ENCODE data around the gene LIN37.

DNA sequence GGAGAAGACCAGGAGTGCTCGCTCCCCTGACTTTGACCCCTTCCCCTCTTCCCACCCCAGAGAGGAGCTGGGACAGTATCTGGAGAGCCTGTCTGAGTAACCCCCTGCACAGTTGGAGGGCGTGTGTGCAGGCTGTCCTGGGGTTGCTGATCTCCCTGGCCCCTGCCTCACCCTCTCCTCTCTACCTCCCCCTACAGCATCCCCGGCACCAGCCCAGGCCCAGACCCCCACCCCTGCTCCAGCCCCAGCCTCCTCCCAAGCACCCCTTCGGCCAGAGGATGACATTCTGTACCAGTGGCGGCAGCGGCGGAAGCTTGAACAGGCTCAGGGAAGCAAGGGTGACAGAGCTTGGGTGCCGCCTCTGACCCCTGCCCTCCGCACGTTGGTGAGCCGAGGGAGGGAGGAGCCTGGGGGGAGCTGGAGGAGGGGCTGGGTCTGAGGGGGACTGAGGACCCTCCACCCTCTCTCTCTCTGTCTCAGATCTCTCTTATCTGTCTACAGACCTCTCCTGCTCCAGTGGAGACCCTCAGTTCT, 18.3 kb downstream of the LIN37 start:
- TF ChIP-seq MLX (CRISPR knock-in tag; IDR thresholded peaks at IDR 0.05) (no peak), CBFB (CRISPR knock-in tag; IDR thresholded peaks at IDR 0.05; ENCODE audit: low read depth) (no peak), CTCF (IDR thresholded peaks at IDR 0.05) (no peak), NR2C2 (CRISPR knock-in tag; IDR thresholded peaks at IDR 0.05) (no peak), FOXJ3 (CRISPR knock-in tag; IDR thresholded peaks at IDR 0.05; ENCODE audit: borderline replicate concordance) (no peak)
